Measurements from ENCODE around the gene VCAN. TPM values are rescaled to one million over a fixed set of nuclear protein-coding genes. Genes with fewer than 3 reads are reported as not detected.

VCAN gene
- total and polyA plus RNA-seq, 2 of the 4 experiments (the other 2 are of a cell fraction) = 45.3 to 158 TPM

GRCh38 chr5:83614841-83615240, 143.3 kb downstream of the VCAN start:
- Histone ChIP-seq H3K9ac (ENCODE audit: low read depth, low read length) (no peak overlapping the region), H3K79me1 (ENCODE audit: low read depth in 1 of 2, low read length in 2 of 2) (no peaks in the 10 kb centered on the region), H3K4me2 (ENCODE audit: low read depth, low read length) (no peak overlapping the region), H3K9me3 (ENCODE audit: control insufficient read depth, insufficient read depth, low read length) (peaks cover 6% of the 10 kb centered on the region; the same call in 1 of the 2 replicates), H3K56ac (ENCODE audit: extremely low read depth, insufficient read depth, low read length) (no peak overlapping the region), H2BK15ac (ENCODE audit: low read depth, low read length) (no peak overlapping the region), H3K4me3 (ENCODE audit: insufficient read depth, low read depth, low read length) (no peak overlapping the region), H3K27me3 (ENCODE audit: control insufficient read depth, insufficient read depth, low read length) (peaks cover 14% of the 10 kb centered on the region), H3K18ac (ENCODE audit: low read depth, low read length) (no peak overlapping the region), H2BK5ac (ENCODE audit: low read depth, low read length, poor library complexity, severe bottlenecking) (no peak overlapping the region), H4K8ac (ENCODE audit: low read depth in 2 of 2, low read length in 2 of 2) (no peak overlapping the region), H3K14ac (replicated peaks; ENCODE audit: low read depth, low read length) (no peak overlapping the region), H4K91ac (ENCODE audit: insufficient read depth, low read depth, low read length) (no peak overlapping the region), H3K4me1 (ENCODE audit: control insufficient read depth, insufficient read depth, low read length) (no peaks in the 10 kb centered on the region), H2AK9ac (replicated peaks; ENCODE audit: low read depth, low read length, poor library complexity) (no peak overlapping the region), H2AFZ (replicated peaks; ENCODE audit: low read length, poor library complexity) (no peak overlapping the region), H2BK120ac (ENCODE audit: low read depth, low read length) (no peak overlapping the region), H3K36me3 (ENCODE audit: control insufficient read depth, insufficient read depth, low read length) (no peaks in the 10 kb centered on the region), H3K27ac (ENCODE audit: insufficient read depth, low read length) (no peak overlapping the region), H2AK5ac (ENCODE audit: low read depth, low read length) (no peak overlapping the region), H4K5ac (ENCODE audit: low read depth, low read length) (no peak overlapping the region), H2BK20ac (ENCODE audit: low read depth, low read length) (no peak overlapping the region), H4K20me1 (ENCODE audit: insufficient read depth, low read length) (no peaks in the 10 kb centered on the region), H3K4ac (ENCODE audit: low read depth, low read length) (no peak overlapping the region), H3K9me1 (ENCODE audit: insufficient read depth, low read length) (no peaks in the 10 kb centered on the region), H3K23ac (ENCODE audit: low read depth, low read length) (no peak overlapping the region)
- POLR2A ChIA-PET (ENCODE audit: unreplicated experiment) = no interaction called here
- ATAC-seq (ENCODE audit: low read depth) (no peak), DNase-seq (no peak)
- dilution Hi-C loops (cut with HindIII; ENCODE audit: low sequenced_read_pairs, unreplicated experiment) = no loop called here
- TF ChIP-seq MAFK (IDR thresholded peaks at IDR 0.05; ENCODE audit: low read depth, low read length) (peak; percentile 88), CEBPB (IDR thresholded peaks at IDR 0.05; ENCODE audit: low read depth, low read length) (no peak)
- in situ Hi-C loops (cut with MboI; ENCODE audit: low sequenced_read_pairs) = no loop called here
- no TSS peak for BruUV-seq (replicated peaks)
- intact Hi-C loops (cut with micrococcal nuclease) = no loop called here
- CTCF ChIA-PET = interaction anchor here (0.8 to 1.0 kb wide), 2 partner anchors 9 to 11 kb away, joined by 3 to 13 read pairs; no protein-coding TSS in a partner anchor

Measured in IMR-90 (cell line).